SU-DHL-6 (cell line): ENCODE results near the gene CYTL1.

ENCODE experiments used
- H2AFZ ChIP-seq: fragments of 200-600 bp; sonication (generic); 2 replicates; pipeline ENCODE4 v1.6.1; 2014; ENCODE audit warnings: low read depth, mild to moderate bottlenecking, moderate library complexity, mixed read lengths, antibody characterized with exemption, low read length; ENCODE audit not compliant: severe bottlenecking
- H3F3A ChIP-seq: fragments of 200-600 bp; shearing (Covaris generic); 2 replicates; pipeline ENCODE4 v1.6.0; 2016; ENCODE audit warnings: antibody characterized with exemption, mild to moderate bottlenecking; ENCODE audit not compliant: insufficient read depth
- H3K27ac ChIP-seq: fragments of 200-600 bp; sonication (generic); 2 replicates; pipeline ENCODE4 v1.5.1; 2016; ENCODE audit warnings: low read depth, mild to moderate bottlenecking, low read length, moderate library complexity, mixed read lengths
- H3K27me3 ChIP-seq: fragments of 200-600 bp; sonication (generic), shearing (Covaris generic); 2 replicates; pipeline ENCODE4 v1.6.0; 2014; ENCODE audit warnings: mild to moderate bottlenecking, low read length
- H3K36me3 ChIP-seq: fragments of 200-600 bp; sonication (generic); 2 replicates; pipeline ENCODE4 v1.6.1; 2014; ENCODE audit warnings: mild to moderate bottlenecking, low read length, mixed read lengths
- H3K4me2 ChIP-seq: fragments of 300-600, 200-600 bp; shearing (Covaris generic), sonication (generic); 2 replicates; pipeline ENCODE4 v1.6.0; 2014; ENCODE audit warnings: low read length, low read depth, mild to moderate bottlenecking; ENCODE audit not compliant: poor library complexity, severe bottlenecking
- H3K4me3 ChIP-seq: fragments of 200-600 bp; sonication (generic); 2 replicates; pipeline ENCODE4 v1.5.1; 2014; ENCODE audit warnings: antibody characterized with exemption, low read length, mild to moderate bottlenecking, mixed read lengths; ENCODE audit not compliant: insufficient read depth, poor library complexity, severe bottlenecking
- H3K79me2 ChIP-seq: fragments of 200-600 bp; sonication (generic); 2 replicates; pipeline ENCODE4 v1.6.1; 2014; ENCODE audit warnings: mild to moderate bottlenecking, low read length, moderate library complexity; ENCODE audit not compliant: insufficient read depth
- H3K9ac ChIP-seq: fragments of 200-600 bp; sonication (generic); 2 replicates; pipeline ENCODE4 v1.7.0; 2014; ENCODE audit warnings: mild to moderate bottlenecking, low read length
- H3K9me2 ChIP-seq: fragments of 200-600 bp; sonication (generic); replicated peaks from 2 replicates; pipeline ENCODE4 v1.6.1; 2014; ENCODE audit warnings: low read length; ENCODE audit not compliant: insufficient read depth
- H3K9me3 ChIP-seq: fragments of 200-600 bp; sonication (generic); 2 replicates; pipeline ENCODE4 v1.6.1; 2014; ENCODE audit warnings: low read length, mixed read lengths; ENCODE audit not compliant: insufficient read depth
- H4K20me1 ChIP-seq: fragments of 200-600 bp; sonication (generic); 2 replicates; pipeline ENCODE4 v1.6.1; 2014; ENCODE audit warnings: low read depth, mild to moderate bottlenecking, antibody characterized with exemption, low read length, moderate library complexity, mixed read lengths
- EZH2phosphoT487 ChIP-seq: fragments of 200-600 bp; sonication (generic), shearing (Covaris generic); conservative IDR thresholded peaks from 2 replicates; pipeline ENCODE4 v1.6.1; 2018; ENCODE audit warnings: mild to moderate bottlenecking, antibody characterized with exemption, low read length, moderate library complexity, mixed read lengths
- TF ChIP-seq, protein P1 (sequence below): fragments of 200-600 bp; sonication (generic); IDR thresholded peaks from one replicate; pipeline ENCODE4 v1.5.1; 2017; ENCODE audit warnings: antibody characterized with exemption, mild to moderate bottlenecking, low read length, moderate library complexity; ENCODE audit not compliant: insufficient read depth, poor library complexity, severe bottlenecking

The CYTL1 gene

DNA sequence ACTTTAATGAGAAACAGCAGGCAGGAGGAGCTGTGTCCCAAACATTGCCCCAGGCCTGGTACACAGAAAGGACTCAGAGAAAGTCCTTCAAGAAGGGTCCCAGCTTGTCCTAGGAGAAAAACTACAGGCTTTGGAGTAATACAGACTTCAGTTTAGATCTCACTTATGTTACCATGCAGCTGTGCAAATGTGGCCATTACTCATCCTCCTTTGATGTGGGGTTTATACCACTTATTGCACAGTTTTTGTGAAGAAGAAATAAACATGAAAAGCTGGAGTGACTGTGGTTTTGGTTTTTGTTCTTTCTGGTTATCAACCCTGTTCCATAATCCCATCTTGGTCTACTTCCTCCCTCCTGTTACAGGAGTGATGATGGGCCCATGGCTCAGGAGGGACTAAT, 8.1 kb upstream of the CYTL1 start:
- no peak overlapping the region for H3K4me2 ChIP-seq
- H3K36me3 ChIP-seq, result no peaks in the 10 kb centered on the region
- no peak overlapping the region for H3K4me3 ChIP-seq
- no peak overlapping the region for H3K9ac ChIP-seq
- no peaks in the 10 kb centered on the region for H3F3A ChIP-seq
- H2AFZ ChIP-seq, result no peak overlapping the region
- no peaks in the 10 kb centered on the region for H3K9me2 ChIP-seq
- no peaks in the 10 kb centered on the region for H4K20me1 ChIP-seq
- H3K79me2 ChIP-seq, result no peaks in the 10 kb centered on the region
- H3K27me3 ChIP-seq, result no peaks in the 10 kb centered on the region
- no peak overlapping the region for H3K27ac ChIP-seq
- TF ChIP-seq, protein P1, sequence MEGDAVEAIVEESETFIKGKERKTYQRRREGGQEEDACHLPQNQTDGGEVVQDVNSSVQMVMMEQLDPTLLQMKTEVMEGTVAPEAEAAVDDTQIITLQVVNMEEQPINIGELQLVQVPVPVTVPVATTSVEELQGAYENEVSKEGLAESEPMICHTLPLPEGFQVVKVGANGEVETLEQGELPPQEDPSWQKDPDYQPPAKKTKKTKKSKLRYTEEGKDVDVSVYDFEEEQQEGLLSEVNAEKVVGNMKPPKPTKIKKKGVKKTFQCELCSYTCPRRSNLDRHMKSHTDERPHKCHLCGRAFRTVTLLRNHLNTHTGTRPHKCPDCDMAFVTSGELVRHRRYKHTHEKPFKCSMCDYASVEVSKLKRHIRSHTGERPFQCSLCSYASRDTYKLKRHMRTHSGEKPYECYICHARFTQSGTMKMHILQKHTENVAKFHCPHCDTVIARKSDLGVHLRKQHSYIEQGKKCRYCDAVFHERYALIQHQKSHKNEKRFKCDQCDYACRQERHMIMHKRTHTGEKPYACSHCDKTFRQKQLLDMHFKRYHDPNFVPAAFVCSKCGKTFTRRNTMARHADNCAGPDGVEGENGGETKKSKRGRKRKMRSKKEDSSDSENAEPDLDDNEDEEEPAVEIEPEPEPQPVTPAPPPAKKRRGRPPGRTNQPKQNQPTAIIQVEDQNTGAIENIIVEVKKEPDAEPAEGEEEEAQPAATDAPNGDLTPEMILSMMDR, result no peak
- no peak for TF ChIP-seq EZH2phosphoT487
- H3K9me3 ChIP-seq, result no peaks in the 10 kb centered on the region

DNA sequence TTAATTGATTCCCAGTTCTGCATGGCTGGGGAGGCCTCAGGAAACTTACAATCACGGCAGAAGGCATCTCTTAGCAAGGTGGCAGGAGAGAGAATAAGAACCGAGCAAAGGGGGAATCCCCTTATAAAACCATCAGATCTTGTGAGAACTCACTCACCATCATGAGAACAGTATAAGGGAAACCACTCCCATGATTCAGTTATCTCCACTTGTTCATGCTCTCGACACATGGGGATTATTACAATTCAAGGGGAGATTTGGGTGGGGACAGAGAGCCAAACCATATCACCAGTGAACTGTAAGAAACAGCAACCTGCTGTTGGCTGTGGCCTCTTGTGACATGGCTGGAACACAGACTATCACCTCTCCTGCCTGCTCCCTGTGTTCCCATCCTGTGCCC, 7.1 kb upstream of the CYTL1 start:
- Histone ChIP-seq H3K79me2 (no peaks in the 10 kb centered on the region), H3K36me3 (no peaks in the 10 kb centered on the region), H3K27ac (no peak overlapping the region), H3K4me3 (no peak overlapping the region), H3K9me2 (no peaks in the 10 kb centered on the region), H3F3A (no peaks in the 10 kb centered on the region), H3K27me3 (no peaks in the 10 kb centered on the region), H2AFZ (no peak overlapping the region), H3K9ac (no peak overlapping the region), H3K4me2 (no peak overlapping the region), H3K9me3 (no peaks in the 10 kb centered on the region), H4K20me1 (no peaks in the 10 kb centered on the region)
- TF ChIP-seq, protein P1, result no peak
- no peak for TF ChIP-seq EZH2phosphoT487

DNA sequence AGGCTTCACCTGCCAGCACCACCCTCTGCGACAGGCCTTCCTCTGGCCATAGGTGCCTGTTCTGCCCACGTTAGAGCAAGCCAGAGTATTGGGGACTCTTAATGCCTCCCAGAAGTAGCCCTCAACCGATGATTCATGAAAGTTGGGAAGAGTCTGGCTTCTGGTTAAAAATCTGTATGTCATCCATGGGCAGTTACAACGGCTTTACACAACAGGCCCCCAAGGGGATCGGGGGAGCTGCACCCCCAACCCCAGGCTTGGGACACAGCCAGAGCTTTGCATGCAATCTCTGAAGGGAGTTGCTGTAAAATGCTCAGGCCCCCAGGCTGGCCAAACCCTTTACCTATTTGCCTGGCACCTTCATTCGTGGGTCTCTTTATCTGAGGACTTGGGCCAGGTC, 5.4 kb upstream of the CYTL1 start:
- no peaks in the 10 kb centered on the region for H3K36me3 ChIP-seq
- no peaks in the 10 kb centered on the region for H3K9me3 ChIP-seq
- no peak overlapping the region for H3K4me3 ChIP-seq
- H3K9ac ChIP-seq, result no peak overlapping the region
- H3K27ac ChIP-seq, result no peak overlapping the region
- no peak overlapping the region for H3K4me2 ChIP-seq
- H3K79me2 ChIP-seq, result no peaks in the 10 kb centered on the region
- no peaks in the 10 kb centered on the region for H4K20me1 ChIP-seq
- TF ChIP-seq, protein P1, result no peak
- no peak for TF ChIP-seq EZH2phosphoT487
- no peak overlapping the region for H2AFZ ChIP-seq
- no peaks in the 10 kb centered on the region for H3F3A ChIP-seq
- no peaks in the 10 kb centered on the region for H3K9me2 ChIP-seq
- H3K27me3 ChIP-seq, result no peaks in the 10 kb centered on the region

DNA sequence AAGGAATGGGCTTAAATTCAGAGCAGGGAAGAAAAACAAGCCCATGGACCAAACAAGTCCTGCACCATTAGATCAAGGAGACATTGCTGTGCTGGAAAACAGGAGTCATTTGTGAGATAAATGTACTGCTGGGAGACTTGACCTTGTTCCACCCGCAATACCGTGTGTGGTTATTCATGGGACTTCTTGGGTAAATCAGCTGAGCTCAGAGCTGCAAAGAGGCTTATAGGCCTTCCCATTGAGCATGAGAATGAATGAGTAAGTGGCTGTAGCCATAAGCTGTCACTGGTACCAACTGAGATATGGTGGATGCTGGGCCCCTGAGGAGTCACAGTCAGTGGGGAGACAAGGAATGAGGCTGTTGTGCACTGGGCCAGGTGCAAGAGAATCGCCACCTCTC, 2.3 kb upstream of the CYTL1 start:
- Histone ChIP-seq H3K9me3 (no peaks in the 10 kb centered on the region), H2AFZ (no peak overlapping the region), H4K20me1 (no peaks in the 10 kb centered on the region), H3K27ac (no peak overlapping the region), H3K79me2 (no peaks in the 10 kb centered on the region), H3K27me3 (no peaks in the 10 kb centered on the region), H3K4me2 (no peak overlapping the region), H3F3A (no peaks in the 10 kb centered on the region), H3K36me3 (no peaks in the 10 kb centered on the region), H3K4me3 (no peak overlapping the region), H3K9me2 (no peaks in the 10 kb centered on the region), H3K9ac (no peak overlapping the region)
- TF ChIP-seq, protein P1, result no peak
- no peak for TF ChIP-seq EZH2phosphoT487
